GM18505 (cell line): Measurements from ENCODE around the gene STAP2.
A peak's percentile ranks its signal among the peaks of the same experiment; 100 is the strongest.
"Not testable (repeated sequence)": the region's sequence is repeated elsewhere in the genome, so short reads cannot be mapped to it uniquely, and the experiment has no call there.

Experiments
- ATAC-seq: cut with Tn5 transposase; IDR thresholded peaks from one replicate; pipeline ENCODE4 v1.9.1; 2021; ENCODE audit not compliant: unreplicated experiment
- POLR2A ChIP-seq: IDR thresholded peaks from 4 replicates; pipeline ENCODE4 v1.6.1; 2011; ENCODE audit warnings: borderline replicate concordance; ENCODE audit not compliant: insufficient read depth, insufficient read length; ENCODE audit errors: extremely low read depth

Gene STAP2

DNA sequence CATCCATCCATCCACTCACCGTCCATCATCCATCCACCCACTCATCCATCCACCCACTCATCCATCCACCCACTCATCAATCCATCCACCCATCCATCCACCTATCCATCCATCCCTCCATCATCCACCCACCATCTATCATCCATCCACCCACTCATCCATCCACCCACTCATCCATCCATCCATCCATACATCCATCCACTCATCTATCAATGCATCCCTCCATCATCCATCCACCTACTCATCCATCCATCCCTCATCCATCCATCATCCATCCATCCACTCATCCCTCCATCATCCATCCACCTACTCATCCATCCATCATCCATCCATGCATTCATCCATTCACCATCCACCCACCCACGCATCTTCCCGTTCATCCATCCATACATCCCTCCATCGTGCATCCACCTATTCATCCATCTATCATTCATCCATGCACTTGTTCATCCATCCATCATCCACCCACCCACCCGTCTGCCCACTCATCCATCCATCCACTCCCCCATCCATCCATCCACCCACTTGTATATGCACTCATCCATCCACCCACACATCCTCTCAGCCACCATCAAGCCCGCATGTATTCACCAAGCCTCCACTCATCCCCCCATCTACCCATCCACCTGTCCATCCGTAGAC is 3.6 kb downstream of the STAP2 start:
- no peak for ATAC-seq
- no peak for TF ChIP-seq POLR2A

DNA sequence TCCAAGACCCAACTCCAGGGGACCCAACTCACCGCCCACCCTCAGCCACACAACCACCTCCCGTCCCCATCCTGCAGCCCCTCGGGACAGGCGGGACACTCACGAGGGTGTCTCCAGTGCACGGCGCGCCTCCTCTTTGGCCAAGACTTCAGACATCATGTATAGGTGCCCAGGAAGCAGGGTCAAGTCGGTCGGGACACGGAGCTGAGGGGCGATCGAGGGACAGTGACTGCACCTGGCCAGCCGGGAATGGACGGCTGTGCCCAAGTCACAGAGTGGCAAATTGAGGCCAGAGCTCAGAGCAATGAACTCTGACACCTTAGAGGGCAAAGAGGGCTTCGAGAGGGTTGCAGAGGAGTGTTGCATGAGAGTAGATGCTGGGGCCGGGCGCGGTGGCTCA is 8.8 kb downstream of the STAP2 start:
- no peak for ATAC-seq
- TF ChIP-seq POLR2A, result no peak

DNA sequence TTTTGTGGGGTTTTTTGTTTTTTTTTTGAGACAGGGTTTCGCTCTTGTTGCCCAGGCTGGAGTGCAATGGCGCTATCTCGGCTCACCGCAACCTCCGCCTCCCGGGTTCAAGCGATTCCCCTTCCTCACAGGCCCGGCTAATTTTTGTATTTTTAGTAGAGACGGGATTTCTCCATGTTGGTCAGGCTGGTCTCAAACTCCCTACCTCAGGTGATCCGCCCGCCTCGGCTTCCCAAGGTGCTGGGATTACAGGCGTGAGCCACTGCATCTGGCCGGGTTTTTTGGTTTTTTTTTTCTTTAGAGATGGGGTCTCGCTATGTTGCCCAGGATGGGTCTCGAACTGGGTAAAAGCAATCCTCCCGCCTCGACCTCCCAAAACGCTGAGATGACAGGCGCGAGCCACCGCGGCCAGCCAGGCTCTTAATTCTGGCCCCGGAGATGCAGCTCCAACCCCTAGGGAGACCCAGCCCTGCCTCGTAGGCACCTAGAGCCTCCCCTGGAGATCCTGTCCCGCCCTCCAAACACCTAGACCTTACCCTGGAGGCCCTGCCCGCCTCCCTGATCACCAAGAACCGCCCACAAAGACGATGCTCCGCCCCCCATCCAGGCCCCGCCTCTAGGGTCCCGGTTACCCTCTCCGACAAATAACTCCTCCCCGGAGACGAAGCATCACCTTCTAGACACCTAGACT is 9.5 kb downstream of the STAP2 start:
- not testable (repeated sequence) for ATAC-seq

DNA sequence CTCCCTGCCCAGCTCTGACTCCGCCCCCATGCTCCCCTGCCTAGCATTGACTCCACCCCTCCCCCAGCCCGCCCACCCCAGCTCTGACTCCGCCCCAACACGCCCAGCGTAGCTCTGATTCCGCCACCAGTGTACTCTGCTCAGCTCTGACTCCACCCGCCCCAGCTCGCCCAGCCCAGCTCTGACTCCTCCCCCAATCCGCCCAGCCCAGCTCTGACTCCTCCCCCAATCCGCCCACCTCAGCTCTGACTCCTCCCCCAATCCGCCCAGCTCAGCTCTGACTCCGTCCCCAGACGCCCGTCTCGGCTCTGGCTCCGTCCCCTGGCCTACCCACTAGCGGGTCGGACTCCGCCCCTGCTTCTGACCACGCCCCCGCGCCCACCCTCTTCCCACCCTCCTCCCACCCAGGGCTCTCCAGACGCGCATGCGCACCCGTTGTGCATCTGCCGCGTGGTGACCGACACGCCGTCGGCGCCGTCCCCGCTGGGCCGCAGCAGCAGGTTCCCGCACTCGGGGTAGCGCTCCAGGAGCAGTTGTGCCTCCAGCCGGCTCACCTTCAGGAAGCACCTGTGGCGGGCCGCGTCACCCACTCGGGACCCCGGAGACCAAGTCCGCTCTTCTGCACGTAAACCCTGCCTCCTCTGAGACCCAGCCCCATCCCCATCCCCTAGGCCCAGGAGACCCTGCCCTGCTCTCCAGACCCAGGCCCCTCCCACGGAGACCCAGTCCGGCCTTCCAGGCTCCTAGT is 10.2 kb downstream of the STAP2 start:
- peak; percentile 77 for TF ChIP-seq POLR2A
- peak; percentile 80 for ATAC-seq

DNA sequence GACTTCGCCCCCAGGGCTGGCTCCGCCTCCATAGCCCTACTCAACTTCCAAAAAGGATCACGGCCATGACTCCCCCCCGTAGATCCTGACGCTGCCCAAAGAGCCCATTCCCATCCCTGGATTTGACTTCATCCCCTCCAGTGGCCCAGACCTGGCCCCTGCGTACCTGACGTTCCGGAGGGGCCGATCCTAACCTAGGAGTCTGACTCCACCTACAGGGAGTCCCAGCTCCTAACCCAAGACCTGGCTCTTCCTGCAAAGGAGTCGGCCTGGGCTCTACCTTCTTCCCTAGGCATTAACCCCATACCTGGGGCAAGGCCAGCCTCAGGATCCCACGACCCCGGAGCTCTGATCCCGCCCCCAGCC is 10.8 kb downstream of the STAP2 start:
- TF ChIP-seq POLR2A, result no peak
- no peak for ATAC-seq

DNA sequence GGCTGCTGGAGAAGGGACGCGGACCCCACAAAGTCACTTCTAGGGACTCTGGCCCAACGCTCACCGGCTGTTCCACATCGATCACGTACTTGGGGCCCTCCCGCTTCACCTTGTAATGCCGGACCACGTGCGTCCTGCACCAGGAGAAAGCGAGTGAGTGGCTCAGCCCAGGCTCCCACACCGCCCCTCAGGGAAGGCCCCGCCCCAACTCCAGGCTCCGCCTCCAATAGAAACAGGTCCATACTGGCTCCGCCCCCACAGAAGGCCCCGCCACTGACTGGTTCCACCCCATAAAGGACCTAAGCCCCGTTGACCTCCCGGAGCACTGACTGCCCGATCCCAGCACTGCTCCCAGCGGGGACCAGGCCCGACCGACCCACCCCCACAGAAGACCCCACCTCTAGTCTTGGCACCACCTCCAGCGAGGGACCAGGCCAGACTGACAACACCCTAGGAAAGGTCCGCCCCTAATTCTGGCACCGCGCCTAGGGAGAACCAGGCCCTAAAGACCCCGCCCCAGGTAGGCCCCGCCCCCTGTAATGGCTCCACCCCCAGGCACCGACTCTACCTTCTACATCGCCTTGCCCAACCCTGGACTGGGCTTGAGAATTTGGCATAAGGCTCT is 11.3 kb downstream of the STAP2 start:
- no peak for ATAC-seq
- TF ChIP-seq POLR2A, result no peak

DNA sequence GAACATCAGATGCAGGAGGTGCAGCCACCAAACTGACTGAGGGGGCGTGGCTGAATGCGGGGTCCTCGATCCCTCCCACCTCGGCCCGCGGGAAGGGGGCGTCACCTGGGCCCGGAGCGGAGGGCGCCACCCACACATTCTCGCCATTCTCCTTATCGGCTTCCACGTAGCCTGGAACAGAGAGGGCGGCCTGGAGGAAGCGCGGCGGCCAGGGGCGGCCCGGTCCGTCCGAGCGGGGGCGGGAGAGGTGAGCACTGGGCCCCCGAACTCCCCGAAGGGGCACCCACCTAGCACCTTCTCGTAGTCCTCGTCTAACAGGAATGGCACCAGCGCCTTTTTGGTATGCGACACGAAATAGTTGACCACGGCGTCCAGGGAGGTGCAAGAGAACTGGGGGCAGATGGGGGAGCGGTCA is 11.8 kb downstream of the STAP2 start:
- no peak for ATAC-seq
- TF ChIP-seq POLR2A, result no peak

DNA sequence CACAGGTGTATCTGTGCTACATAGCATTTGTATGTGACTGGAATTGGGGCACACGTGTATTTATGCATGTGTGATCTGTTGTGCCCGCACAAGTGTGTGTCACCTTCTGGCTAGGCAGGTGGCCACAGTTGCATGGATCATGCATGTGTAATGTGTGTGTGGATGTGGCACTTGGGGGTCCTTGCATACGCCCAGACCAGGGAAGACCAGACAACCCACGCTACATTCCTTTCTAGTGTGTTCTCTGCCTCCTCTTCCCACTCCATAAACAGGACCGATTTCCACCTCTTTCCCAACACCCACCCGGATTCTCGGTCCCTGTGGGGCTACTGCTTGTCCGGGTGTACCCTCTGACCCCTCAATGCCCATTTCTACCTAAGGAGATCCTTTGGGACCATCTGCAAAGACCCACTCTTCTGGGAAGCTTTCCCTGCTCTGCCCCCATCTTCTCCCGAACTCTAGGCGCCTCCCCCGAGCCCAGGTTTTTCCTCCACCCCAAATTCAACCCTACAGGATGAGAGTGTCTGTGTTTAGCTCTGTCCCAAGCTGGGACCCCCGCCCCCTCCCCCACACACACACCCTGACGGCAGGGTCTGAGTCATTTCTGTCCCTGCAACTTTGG is 12.3 kb downstream of the STAP2 start:
- no peak for ATAC-seq
- no peak for TF ChIP-seq POLR2A

DNA sequence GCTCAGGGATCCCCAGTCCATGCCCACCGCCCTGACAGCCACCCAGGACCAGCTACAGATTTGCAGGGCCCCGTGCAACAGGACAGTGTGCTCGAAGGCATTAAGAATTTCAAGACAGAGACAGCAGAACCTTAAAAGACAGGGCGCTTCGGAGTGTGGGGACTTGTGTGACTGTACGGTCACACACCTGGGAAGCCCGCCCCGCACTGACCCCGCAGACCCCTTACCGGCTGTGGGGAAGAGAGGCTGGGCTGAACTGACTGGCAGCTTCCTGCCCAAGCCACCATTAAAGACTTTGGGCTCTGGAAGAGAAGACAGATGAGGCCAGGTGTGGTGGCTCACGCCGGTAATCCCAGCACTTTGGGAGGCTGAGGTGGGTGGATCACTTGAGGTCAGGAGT is 14.4 kb downstream of the STAP2 start:
- no peak for TF ChIP-seq POLR2A
- no peak for ATAC-seq

DNA sequence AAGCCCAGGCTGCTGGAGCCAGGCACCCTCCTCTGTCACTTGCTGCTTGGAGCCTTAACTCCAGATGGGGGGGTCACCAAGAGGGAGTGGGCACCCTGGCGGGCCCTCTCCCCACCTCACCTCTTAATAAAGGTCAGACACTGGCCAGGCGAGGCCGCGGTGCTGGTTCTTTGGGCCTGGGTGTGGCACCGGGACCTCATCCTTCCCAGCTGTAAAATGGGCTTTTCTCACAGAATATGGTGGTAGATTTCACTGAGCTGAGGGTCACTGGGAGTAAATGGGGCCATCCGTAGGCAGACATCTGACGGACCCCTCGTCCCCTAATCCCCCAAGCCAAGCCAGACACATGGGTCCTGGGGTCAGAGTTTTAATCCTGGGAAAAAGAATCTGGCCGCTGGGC is 14.9 kb downstream of the STAP2 start:
- no peak for ATAC-seq
- no peak for TF ChIP-seq POLR2A

DNA sequence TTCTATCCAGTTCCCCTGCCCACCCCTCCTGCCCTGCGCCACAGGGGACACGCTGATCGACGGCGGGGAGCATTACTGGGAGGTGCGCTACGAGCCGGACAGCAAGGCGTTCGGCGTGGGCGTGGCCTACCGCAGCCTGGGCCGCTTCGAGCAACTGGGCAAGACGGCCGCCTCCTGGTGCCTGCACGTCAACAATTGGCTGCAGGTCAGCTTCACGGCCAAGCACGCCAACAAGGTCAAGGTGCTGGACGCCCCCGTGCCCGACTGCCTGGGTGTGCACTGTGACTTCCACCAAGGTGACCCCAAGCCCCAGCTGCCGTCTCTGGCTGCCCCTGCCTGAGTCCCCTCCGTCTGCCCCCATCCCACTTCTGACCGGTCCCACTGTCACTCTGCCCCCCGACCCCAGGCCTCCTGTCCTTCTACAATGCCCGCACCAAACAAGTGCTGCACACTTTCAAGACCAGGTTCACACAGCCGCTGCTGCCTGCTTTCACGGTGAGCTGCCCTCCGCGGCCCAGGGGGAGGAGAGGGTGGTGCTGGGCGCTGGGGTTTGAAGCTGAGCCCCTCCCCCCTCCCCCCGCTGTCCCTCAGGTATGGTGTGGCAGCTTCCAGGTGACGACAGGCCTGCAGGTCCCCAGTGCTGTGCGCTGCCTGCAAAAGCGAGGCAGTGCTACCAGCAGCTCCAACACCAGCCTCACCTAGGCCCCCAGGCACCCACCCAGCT is 15.5 kb downstream of the STAP2 start:
- no peak for TF ChIP-seq POLR2A
- ATAC-seq, result no peak

DNA sequence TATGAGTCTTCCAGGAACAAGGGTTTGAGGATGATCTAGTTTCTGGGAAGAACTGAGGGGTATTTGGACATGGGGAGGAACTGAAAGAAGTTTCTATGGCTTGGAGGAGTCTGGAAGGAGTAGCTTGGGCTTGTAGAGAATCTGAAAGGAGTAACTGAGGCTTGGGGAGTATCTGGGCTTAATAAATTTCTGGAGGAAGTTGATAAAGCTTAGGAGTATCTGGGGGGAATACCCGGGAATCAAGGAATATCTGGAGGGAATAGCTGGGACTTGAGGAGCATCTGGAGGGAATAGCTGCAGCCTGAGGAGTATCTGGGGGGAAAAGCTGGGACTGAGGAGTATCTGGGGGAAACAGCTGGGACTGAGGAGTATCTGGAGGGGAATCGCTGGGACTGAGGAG is 18.2 kb downstream of the STAP2 start:
- TF ChIP-seq POLR2A, result no peak
- no peak for ATAC-seq
